MCF 10A (cell line): Measurements from ENCODE around the gene VPS26C. TPM values are rescaled to one million over a fixed set of nuclear protein-coding genes. Genes with fewer than 3 reads are reported as not detected.

Experiments used
- BruUV-seq: library from RNA; stranded (reverse); fragments of 400-500 nt; replicated peaks from 2 replicates; lab custom pipeline; 2021; lab: Mats Ljungman, UMichigan
- CTCF ChIA-PET: fragments of 300-600 bp; sonication (Branson Sonifier 250); formaldehyde crosslinking; extraction: SDS; loops from one replicate; lab custom pipeline; 2021; ENCODE audit warnings: antibody characterized with exemption, inconsistent platforms; lab: Yijun Ruan, JAX
- POLR2A ChIA-PET: fragments of 300-600, 350-650 bp; sonication (Branson Sonifier 250); formaldehyde crosslinking; extraction: SDS; loops from one replicate; lab custom pipeline; 2020; ENCODE audit warnings: antibody characterized with exemption, inconsistent platforms; lab: Yijun Ruan, JAX
- DNase-seq: peaks from one replicate; pipeline ENCODE4 v3.0.0-alpha.2; 2018; ENCODE audit not compliant: unreplicated experiment
- H3K27ac Mint-ChIP-seq: one replicate; pipeline ENCODE4 v1.8.0; 2022; ENCODE audit warnings: mild to moderate bottlenecking, low read depth, mixed read lengths; ENCODE audit not compliant: unreplicated experiment
- H3K27me3 Mint-ChIP-seq: one replicate; pipeline ENCODE4 v1.8.0; 2022; ENCODE audit warnings: mixed read lengths; ENCODE audit not compliant: insufficient read depth, unreplicated experiment
- H3K36me3 Mint-ChIP-seq: one replicate; pipeline ENCODE4 v1.8.0; 2022; ENCODE audit warnings: mild to moderate bottlenecking, moderate library complexity, mixed read lengths; ENCODE audit not compliant: insufficient read depth, unreplicated experiment
- H3K4me1 Mint-ChIP-seq: one replicate; pipeline ENCODE4 v1.8.0; 2022; ENCODE audit warnings: mixed read lengths; ENCODE audit not compliant: insufficient read depth, unreplicated experiment
- H3K4me3 Mint-ChIP-seq: one replicate; pipeline ENCODE4 v1.8.0; 2022; ENCODE audit warnings: mild to moderate bottlenecking, moderate library complexity, mixed read lengths; ENCODE audit not compliant: unreplicated experiment
- H3K9me3 Mint-ChIP-seq: one replicate; pipeline ENCODE4 v1.8.0; 2022; ENCODE audit warnings: mixed read lengths; ENCODE audit not compliant: unreplicated experiment
- intact Hi-C: fragments of 100-400 bp; cut with micrococcal nuclease; formaldehyde crosslinking; loops from 2 replicates; pipeline ENCODE4 v1.14.1; 2022
- total RNA-seq: library from RNA; stranded (reverse); gene quantifications from 2 replicates; pipeline ENCODE4 v1.2.3, GENCODE V29; 2022
- TF ChIP-seq, protein P1 (sequence below): fragments of 200-600 bp; IDR thresholded peaks from one replicate; pipeline ENCODE4 v1.8.0; 2022; ENCODE audit warnings: antibody characterized with exemption, mild to moderate bottlenecking; ENCODE audit not compliant: unreplicated experiment

The VPS26C gene
- total RNA-seq, 1 experiment from 2014 or later, result 38.5 TPM

DNA sequence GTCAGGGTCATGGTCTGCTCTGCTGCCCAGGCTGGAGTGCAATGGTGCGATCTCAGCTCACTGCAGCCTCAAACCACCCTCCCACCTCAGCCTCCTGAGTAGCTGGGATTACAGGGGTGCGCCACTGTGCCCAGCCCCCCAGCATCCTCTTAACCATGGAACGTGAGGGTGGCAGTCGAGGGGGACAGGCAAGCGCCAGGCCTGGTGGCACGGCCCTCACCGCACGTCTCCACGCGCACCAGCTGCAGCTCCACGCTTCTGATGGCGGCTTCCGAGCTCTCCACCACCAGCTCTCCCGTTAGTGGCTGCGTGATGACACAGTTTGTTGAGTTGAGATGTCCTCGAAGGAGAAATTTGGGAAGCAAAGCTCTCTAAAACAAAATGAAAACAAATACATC is 39.1 kb downstream of the VPS26C start:
- Mint-ChIP-seq H3K9me3 (no peaks in the 10 kb centered on the region), H3K36me3 (peaks cover 87% of the 10 kb centered on the region), H3K27ac (no peak overlapping the region), H3K4me3 (no peak overlapping the region), H3K27me3 (no peaks in the 10 kb centered on the region), H3K4me1 (peaks cover 3% of the 10 kb centered on the region)
- BruUV-seq, result no TSS peak
- intact Hi-C loops, result no loop called here
- POLR2A ChIA-PET, result interaction anchor here (0.7 kb wide), 1 partner anchor 31 kb away, joined by 3 read pairs; no protein-coding TSS in a partner anchor
- CTCF ChIA-PET, result no interaction called here
- no peak for DNase-seq
- TF ChIP-seq, protein P1, sequence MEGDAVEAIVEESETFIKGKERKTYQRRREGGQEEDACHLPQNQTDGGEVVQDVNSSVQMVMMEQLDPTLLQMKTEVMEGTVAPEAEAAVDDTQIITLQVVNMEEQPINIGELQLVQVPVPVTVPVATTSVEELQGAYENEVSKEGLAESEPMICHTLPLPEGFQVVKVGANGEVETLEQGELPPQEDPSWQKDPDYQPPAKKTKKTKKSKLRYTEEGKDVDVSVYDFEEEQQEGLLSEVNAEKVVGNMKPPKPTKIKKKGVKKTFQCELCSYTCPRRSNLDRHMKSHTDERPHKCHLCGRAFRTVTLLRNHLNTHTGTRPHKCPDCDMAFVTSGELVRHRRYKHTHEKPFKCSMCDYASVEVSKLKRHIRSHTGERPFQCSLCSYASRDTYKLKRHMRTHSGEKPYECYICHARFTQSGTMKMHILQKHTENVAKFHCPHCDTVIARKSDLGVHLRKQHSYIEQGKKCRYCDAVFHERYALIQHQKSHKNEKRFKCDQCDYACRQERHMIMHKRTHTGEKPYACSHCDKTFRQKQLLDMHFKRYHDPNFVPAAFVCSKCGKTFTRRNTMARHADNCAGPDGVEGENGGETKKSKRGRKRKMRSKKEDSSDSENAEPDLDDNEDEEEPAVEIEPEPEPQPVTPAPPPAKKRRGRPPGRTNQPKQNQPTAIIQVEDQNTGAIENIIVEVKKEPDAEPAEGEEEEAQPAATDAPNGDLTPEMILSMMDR, result no peak

GRCh38 chr21:37227071-37228002 is 39.8 kb downstream of the VPS26C start:
- H3K9me3 Mint-ChIP-seq, result no peaks in the 10 kb centered on the region
- no peak overlapping the region for H3K4me3 Mint-ChIP-seq
- TF ChIP-seq, protein P1, result no peak
- CTCF ChIA-PET, result interaction anchor here (0.6 kb wide), 1 partner anchor 109 kb away, joined by 3 read pairs; no protein-coding TSS in a partner anchor
- peaks cover 85% of the 10 kb centered on the region for H3K36me3 Mint-ChIP-seq
- H3K4me1 Mint-ChIP-seq, result peaks cover 5% of the 10 kb centered on the region
- H3K27ac Mint-ChIP-seq, result no peak overlapping the region
- POLR2A ChIA-PET, result interaction anchor here (0.7 kb wide), 2 partner anchors 32 to 346 kb away, joined by 3 read pairs; no protein-coding TSS in a partner anchor
- BruUV-seq, result no TSS peak
- DNase-seq, result no peak
- intact Hi-C loops, result no loop called here
- H3K27me3 Mint-ChIP-seq, result no peaks in the 10 kb centered on the region

- Mint-ChIP-seq H3K36me3 (peaks cover 79% of the 10 kb centered on the region), H3K27ac (no peak overlapping the region), H3K9me3 (no peaks in the 10 kb centered on the region), H3K4me1 (peaks cover 5% of the 10 kb centered on the region), H3K27me3 (no peaks in the 10 kb centered on the region), H3K4me3 (no peak overlapping the region)
- ChIA-PET CTCF (interaction anchor here (0.6 kb wide), 1 partner anchor 108 kb away, joined by 3 read pairs; no protein-coding TSS in a partner anchor), POLR2A (no interaction called here)
- DNase-seq, result no peak
- intact Hi-C loops, result no loop called here
- no TSS peak for BruUV-seq
- TF ChIP-seq, protein P1, result no peak
These were observed 40.9 kb downstream of the VPS26C start for GRCh38 chr21:37226041-37226920.
